IMR-90 (cell line): ENCODE data around the gene APPL2. TPM values are rescaled to one million over a fixed set of nuclear protein-coding genes. Genes with fewer than 3 reads are reported as not detected.

Experiments used
- ATAC-seq: fragments of 200-7000 bp; cut with Tn5 transposase; 2 replicates; pipeline ENCODE4 v1.9.1; 2020; ENCODE audit warnings: low read depth, mild to moderate bottlenecking, moderate library complexity
- BruUV-seq: library from RNA; stranded (reverse); fragments of 400-500 nt; replicated peaks from 2 replicates; lab custom pipeline; 2021; lab: Mats Ljungman, UMichigan
- CTCF ChIA-PET: fragments of 300-600 bp; formaldehyde crosslinking; extraction: SDS; loops from one replicate; lab custom pipeline; 2021; ENCODE audit warnings: antibody characterized with exemption; lab: Yijun Ruan, JAX
- POLR2A ChIA-PET: fragments of 300-600 bp; sonication (Branson Sonifier 250); formaldehyde crosslinking; loops from one replicate; lab custom pipeline; 2022; ENCODE audit warnings: antibody characterized with exemption; ENCODE audit not compliant: unreplicated experiment; lab: Charles Lee
- DNase-seq: peaks from one replicate; pipeline ENCODE4 v3.0.0; 2013
- H2AFZ ChIP-seq: replicated peaks from 2 replicates; pipeline ENCODE3; 2013; ENCODE audit warnings: low read length, mild to moderate bottlenecking; ENCODE audit not compliant: poor library complexity
- H2AK5ac ChIP-seq: 2 replicates; pipeline ENCODE4 v1.6.1; 2013; ENCODE audit warnings: low read depth, low read length, inconsistent platforms
- H2AK9ac ChIP-seq: replicated peaks from 2 replicates; pipeline ENCODE3; 2013; ENCODE audit warnings: mild to moderate bottlenecking, low read depth, low read length, moderate library complexity; ENCODE audit not compliant: poor library complexity
- H2BK120ac ChIP-seq: 2 replicates; pipeline ENCODE4 v1.6.1; 2013; ENCODE audit warnings: low read depth, low read length, inconsistent platforms
- H2BK15ac ChIP-seq: 3 replicates; pipeline ENCODE4 v1.6.1; 2013; ENCODE audit warnings: low read depth, low read length, inconsistent platforms
- H2BK20ac ChIP-seq: 2 replicates; pipeline ENCODE4 v1.6.1; 2013; ENCODE audit warnings: low read depth, mild to moderate bottlenecking, inconsistent platforms, low read length, moderate library complexity
- H2BK5ac ChIP-seq: 2 replicates; pipeline ENCODE4 v1.6.1; 2013; ENCODE audit warnings: mild to moderate bottlenecking, low read depth, low read length, inconsistent platforms; ENCODE audit not compliant: poor library complexity, severe bottlenecking
- H3K14ac ChIP-seq: replicated peaks from 2 replicates; pipeline ENCODE4 v1.6.1; 2013; ENCODE audit warnings: low read depth, low read length, inconsistent platforms
- H3K18ac ChIP-seq: 2 replicates; pipeline ENCODE4 v1.6.1; 2013; ENCODE audit warnings: low read depth, low read length, control low read depth
- H3K23ac ChIP-seq: 2 replicates; pipeline ENCODE4 v1.6.1; 2013; ENCODE audit warnings: low read depth, low read length, inconsistent platforms
- H3K27ac ChIP-seq: 2 replicates; pipeline ENCODE4 v1.5.1; 2013; ENCODE audit warnings: mild to moderate bottlenecking, control low read depth, low read length; ENCODE audit not compliant: insufficient read depth
- H3K27me3 ChIP-seq: 2 replicates; pipeline ENCODE4 v1.6.1; 2013; ENCODE audit warnings: low read length; ENCODE audit not compliant: control insufficient read depth, insufficient read depth
- H3K36me3 ChIP-seq: 2 replicates; pipeline ENCODE4 v1.6.1; 2013; ENCODE audit warnings: low read length, mixed read lengths; ENCODE audit not compliant: control insufficient read depth, insufficient read depth
- H3K4ac ChIP-seq: 2 replicates; pipeline ENCODE4 v1.6.1; 2013; ENCODE audit warnings: low read depth, low read length, inconsistent platforms
- H3K4me1 ChIP-seq: 2 replicates; pipeline ENCODE4 v1.6.1; 2013; ENCODE audit warnings: low read length, mixed read lengths; ENCODE audit not compliant: control insufficient read depth, insufficient read depth
- H3K4me2 ChIP-seq: 2 replicates; pipeline ENCODE4 v1.6.1; 2013; ENCODE audit warnings: low read depth, mild to moderate bottlenecking, control low read depth, low read length, moderate library complexity
- H3K4me3 ChIP-seq: 2 replicates; pipeline ENCODE4 v1.5.1; 2013; ENCODE audit warnings: low read depth, mild to moderate bottlenecking, control low read depth, low read length, moderate library complexity; ENCODE audit not compliant: insufficient read depth
- H3K56ac ChIP-seq: 2 replicates; pipeline ENCODE4 v1.6.1; 2013; ENCODE audit warnings: low read length, inconsistent platforms; ENCODE audit not compliant: insufficient read depth; ENCODE audit errors: extremely low read depth
- H3K79me1 ChIP-seq, 2 experiments: 2 replicates each; pipeline ENCODE4 v1.6.1; 2013; ENCODE audit warnings: low read length in 2 of 2, inconsistent platforms in 1 of 2, low read depth in 1 of 2
- H3K9ac ChIP-seq: 2 replicates; pipeline ENCODE4 v1.6.1; 2013; ENCODE audit warnings: low read depth, low read length, control low read depth
- H3K9me1 ChIP-seq: 2 replicates; pipeline ENCODE4 v1.6.1; 2013; ENCODE audit warnings: low read length, inconsistent platforms; ENCODE audit not compliant: insufficient read depth
- H3K9me3 ChIP-seq: 2 replicates; pipeline ENCODE4 v1.6.1; 2013; ENCODE audit warnings: low read length; ENCODE audit not compliant: control insufficient read depth, insufficient read depth
- H4K20me1 ChIP-seq: 2 replicates; pipeline ENCODE4 v1.6.1; 2013; ENCODE audit warnings: low read length, inconsistent platforms; ENCODE audit not compliant: insufficient read depth
- H4K5ac ChIP-seq: 2 replicates; pipeline ENCODE4 v1.6.1; 2013; ENCODE audit warnings: mild to moderate bottlenecking, low read depth, low read length, control low read depth
- H4K8ac ChIP-seq, 2 experiments: 2 replicates each; pipeline ENCODE4 v1.6.1; 2013; ENCODE audit warnings: low read depth in 2 of 2, low read length in 2 of 2, control low read depth in 1 of 2, inconsistent platforms in 1 of 2
- H4K91ac ChIP-seq: 2 replicates; pipeline ENCODE4 v1.6.1; 2013; ENCODE audit warnings: low read depth, low read length, inconsistent platforms; ENCODE audit not compliant: insufficient read depth
- BHLHE40 ChIP-seq: fragments of 150-350 bp; IDR thresholded peaks from 2 replicates; pipeline ENCODE4 v1.6.1; 2016; ENCODE audit warnings: mild to moderate bottlenecking, low read depth, low read length
- CEBPB ChIP-seq: IDR thresholded peaks from 2 replicates; pipeline ENCODE4 v1.6.1; 2012; ENCODE audit warnings: low read depth, low read length, improper control_type of control experiment
- CHD1 ChIP-seq: IDR thresholded peaks from 2 replicates; pipeline ENCODE4 v1.6.1; 2012; ENCODE audit warnings: low read depth, low read length, improper control_type of control experiment
- ELK1 ChIP-seq: fragments of 150-350 bp; IDR thresholded peaks from 2 replicates; pipeline ENCODE4 v1.6.1; 2016; ENCODE audit warnings: low read depth, mild to moderate bottlenecking, low read length, moderate library complexity, borderline replicate concordance
- FOS ChIP-seq: fragments of 150-350 bp; IDR thresholded peaks from 2 replicates; pipeline ENCODE4 v1.6.1; 2016; ENCODE audit warnings: low read depth, low read length
- MAZ ChIP-seq: IDR thresholded peaks from 2 replicates; pipeline ENCODE4 v1.6.1; 2012; ENCODE audit warnings: low read depth, mild to moderate bottlenecking, low read length, improper control_type of control experiment, moderate library complexity, borderline replicate concordance
- NFE2L2 ChIP-seq: fragments of 150-350 bp; IDR thresholded peaks from 2 replicates; pipeline ENCODE4 v1.6.1; 2016; ENCODE audit warnings: low read depth, mild to moderate bottlenecking, low read length
- POLR2A ChIP-seq: IDR thresholded peaks from 2 replicates; pipeline ENCODE4 v1.6.1; 2012; ENCODE audit warnings: mild to moderate bottlenecking, low read depth, low read length
- RAD21 ChIP-seq: IDR thresholded peaks from 2 replicates; pipeline ENCODE4 v1.6.1; 2012; ENCODE audit warnings: low read length, improper control_type of control experiment
- RCOR1 ChIP-seq: IDR thresholded peaks from 2 replicates; pipeline ENCODE4 v1.6.1; 2012; ENCODE audit warnings: mild to moderate bottlenecking, low read length, improper control_type of control experiment; ENCODE audit not compliant: insufficient replicate concordance
- USF2 ChIP-seq: fragments of 150-350 bp; IDR thresholded peaks from 2 replicates; pipeline ENCODE4 v1.6.1; 2017; ENCODE audit warnings: mild to moderate bottlenecking, antibody characterized with exemption, low read length, low read depth
- WGBS, 2 experiments: methylation state at CpG; one replicate each; pipeline versions ENCODE4 v1.1.5 to v1.1.7; 2013; ENCODE audit warnings: missing lambda C conversion rate in 2 of 2; ENCODE audit not compliant: insufficient read length in 1 of 2; ENCODE audit errors: extremely low coverage in 2 of 2; 5-methylcytosine and 5-hydroxymethylcytosine counted together
- dilution Hi-C: fragments of 300-500 bp; cut with HindIII; formaldehyde crosslinking; loops from one replicate; pipeline ENCODE4 v1.14.3; 2018; ENCODE audit warnings: low sequenced_read_pairs; ENCODE audit not compliant: unreplicated experiment
- in situ Hi-C: fragments of 300-500 bp; cut with MboI; formaldehyde crosslinking; loops from 3 replicates; pipeline ENCODE4 v1.14.3; 2019; ENCODE audit warnings: low sequenced_read_pairs, inconsistent platforms, mixed read lengths
- intact Hi-C: fragments of 100-400 bp; cut with micrococcal nuclease; formaldehyde crosslinking; loops from 2 replicates; pipeline ENCODE4 v1.10.0; 2022
- polyA plus RNA-seq, 3 experiments: library from polyadenylated mRNA; depleted of rRNA; stranded (reverse); fragments of >200 nt; gene quantifications; 2 replicates each; pipeline ENCODE4 v1.2.3, GENCODE V29; 2012; ENCODE audit warnings: low replicate concordance in 1 of 3
- total RNA-seq: library from RNA; depleted of rRNA; stranded (reverse); fragments of >200 nt; gene quantifications from 2 replicates; pipeline ENCODE4 v1.2.3, GENCODE V29; 2012

The APPL2 gene
- total and polyA plus RNA-seq, 2 of the 4 experiments (the other 2 are of a cell fraction), result 42.3 to 65.8 TPM

GRCh38 chr12:105214148-105214547 is 21.8 kb downstream of the APPL2 start:
- no CpG with 5 or more reads among the region's 6 CpGs for WGBS, 2 experiments
- peaks cover 32 to 53% of the 10 kb centered on the region in 2 experiments for H3K79me1 ChIP-seq
- ChIA-PET POLR2A (no interaction called here), CTCF (interaction anchor here (1.6 kb wide), 1 partner anchor 21 kb away, joined by 3 read pairs; no protein-coding TSS in a partner anchor)
- no peak overlapping the region for H3K56ac ChIP-seq
- no peak overlapping the region for H2BK15ac ChIP-seq
- no peak overlapping the region for H3K23ac ChIP-seq
- no peak overlapping the region for H2AK9ac ChIP-seq
- H4K91ac ChIP-seq, result no peak overlapping the region
- no peak overlapping the region for H2AK5ac ChIP-seq
- H4K5ac ChIP-seq, result no peak overlapping the region
- no peak overlapping the region for H3K9ac ChIP-seq
- TF ChIP-seq RCOR1 (no peak), ELK1 (no peak), CEBPB (no peak), POLR2A (no peak), FOS (no peak), CHD1 (no peak), RAD21 (no peak), MAZ (no peak), NFE2L2 (no peak), USF2 (no peak), BHLHE40 (no peak)
- H3K4me1 ChIP-seq, result peaks cover 9% of the 10 kb centered on the region
- ATAC-seq, result no peak
- in situ Hi-C loops (loop anchor here (25.0 kb wide), 1 partner anchor 173 kb away; no protein-coding TSS in a partner anchor), intact Hi-C loops (no loop called here), dilution Hi-C loops (no loop called here)
- H2AFZ ChIP-seq, result no peak overlapping the region
- H3K9me3 ChIP-seq, result no peaks in the 10 kb centered on the region
- no peak overlapping the region for H3K4me2 ChIP-seq
- H3K18ac ChIP-seq, result no peak overlapping the region
- BruUV-seq, result no TSS peak
- no peak overlapping the region for H2BK120ac ChIP-seq
- peaks cover 39% of the 10 kb centered on the region for H3K36me3 ChIP-seq
- no peaks in the 10 kb centered on the region for H3K27me3 ChIP-seq
- peaks cover 28% of the 10 kb centered on the region for H3K9me1 ChIP-seq
- no peak overlapping the region for H3K14ac ChIP-seq
- no peak overlapping the region for H3K4me3 ChIP-seq
- no peak overlapping the region for H4K8ac ChIP-seq
- peak; percentile 40 for DNase-seq
- no peak overlapping the region for H3K27ac ChIP-seq
- peaks cover 5% of the 10 kb centered on the region; the same call in 1 of the 2 replicates for H4K20me1 ChIP-seq
- H3K4ac ChIP-seq, result no peak overlapping the region
- no peak overlapping the region for H2BK5ac ChIP-seq
- no peak overlapping the region for H2BK20ac ChIP-seq
